ENCODE measurements around the gene NEXN. TPM values are rescaled to one million over a fixed set of nuclear protein-coding genes. Genes with fewer than 3 reads are reported as not detected.

Gene NEXN
- total RNA-seq, result 2.7 and 6.8 TPM in 2 replicates

GRCh38 chr1:77888081-77888780 lies at the start of gene NEXN:
TSS of gene NEXN (plus strand) at chr1:77888624. CDS start at chr1:77916107, 27,483 bp downstream.

GRCh38 chr1:77978969-77979876 lies 90.8 kb downstream of the NEXN start, which contains the start of gene FUBP1:
TSS of gene FUBP1 (minus strand) at chr1:77979072. CDS start at chr1:77979004, 68 bp downstream.

Other genes starting within 250 kb of the NEXN start
- gene ZZZ3, start 206.0 kb upstream of the NEXN start, total RNA-seq, result 58.2 and 72.2 TPM in 2 replicates
- gene USP33, start 128.8 kb upstream of the NEXN start, total RNA-seq, result 52.9 and 63.5 TPM in 2 replicates
- gene MIGA1, start 109.0 kb upstream of the NEXN start, total RNA-seq, result 8.3 and 12.9 TPM in 2 replicates
- gene FUBP1, start 90.4 kb downstream of the NEXN start, total RNA-seq, result 130 and 134 TPM in 2 replicates
- 151 and 158 TPM in 2 replicates for gene DNAJB4, start 116.3 kb downstream of the NEXN start, total RNA-seq
- 18.6 and 23.3 TPM in 2 replicates for gene GIPC2, start 157.3 kb downstream of the NEXN start, total RNA-seq

All from endothelial cell of coronary artery (primary cell).